GM19468 (cell line): Measurements from ENCODE around the gene GNA14.
"Not testable (repeated sequence)": the region's sequence is repeated elsewhere in the genome, so short reads cannot be mapped to it uniquely, and the experiment has no call there.

Experiments
- ATAC-seq: cut with Tn5 transposase; IDR thresholded peaks from one replicate; pipeline ENCODE4 v1.9.1; 2021; ENCODE audit warnings: mild to moderate bottlenecking, moderate library complexity, moderate number of reproducible peaks; ENCODE audit not compliant: unreplicated experiment; ENCODE audit errors: extremely low read depth

Gene GNA14

DNA sequence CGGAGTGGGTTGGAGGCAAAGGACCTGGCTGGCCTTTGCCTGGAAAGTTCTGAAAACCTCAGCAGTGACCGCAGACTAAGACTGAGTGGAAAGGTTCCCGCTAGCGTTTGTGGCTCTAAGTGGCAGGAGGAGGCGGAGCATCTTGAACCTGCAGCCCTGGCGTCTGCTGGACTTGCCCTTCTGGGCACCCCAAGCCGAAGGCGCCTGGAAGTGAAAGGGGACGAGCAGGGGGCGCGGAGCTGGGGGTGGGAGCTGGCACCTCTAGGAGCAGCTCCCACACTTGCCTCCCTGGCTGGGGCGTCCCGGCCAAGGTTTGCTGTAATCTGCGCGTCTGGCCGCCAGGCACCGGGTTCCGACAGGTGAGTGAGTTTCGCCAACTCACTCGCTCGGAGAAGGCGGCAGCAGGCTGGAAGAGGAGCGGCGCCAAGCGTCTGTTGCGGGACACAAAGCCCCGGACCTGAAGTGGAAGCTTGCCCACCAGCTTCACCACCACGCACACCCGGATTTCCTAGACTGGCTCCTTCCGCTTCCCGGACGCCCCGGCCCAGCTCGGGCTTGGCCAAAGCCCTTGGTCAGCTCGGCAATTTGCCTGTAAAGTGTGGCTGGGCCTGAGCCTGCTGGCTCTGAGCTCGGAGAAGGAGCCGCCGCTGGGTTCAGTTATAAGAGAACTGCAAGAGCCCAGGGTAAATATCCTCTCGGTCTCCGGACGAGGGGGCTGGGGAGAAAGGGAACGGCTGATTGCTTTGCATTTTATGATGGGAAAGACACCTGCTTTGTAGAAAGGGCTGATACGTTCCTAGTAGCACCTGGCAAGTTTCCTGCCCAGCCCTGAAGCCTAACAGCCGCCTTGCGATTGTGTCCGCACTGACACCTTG lies at the start of gene GNA14:
TSS of gene GNA14 (minus strand) at position 89 of the 875 bp plus-strand sequence. CDS start 529 bp downstream, outside the sequence.
- ATAC-seq, result no peak

- no peak for ATAC-seq
These were observed 49.3 kb upstream of the GNA14 start for GRCh38 chr9:77697238-77697984.

DNA sequence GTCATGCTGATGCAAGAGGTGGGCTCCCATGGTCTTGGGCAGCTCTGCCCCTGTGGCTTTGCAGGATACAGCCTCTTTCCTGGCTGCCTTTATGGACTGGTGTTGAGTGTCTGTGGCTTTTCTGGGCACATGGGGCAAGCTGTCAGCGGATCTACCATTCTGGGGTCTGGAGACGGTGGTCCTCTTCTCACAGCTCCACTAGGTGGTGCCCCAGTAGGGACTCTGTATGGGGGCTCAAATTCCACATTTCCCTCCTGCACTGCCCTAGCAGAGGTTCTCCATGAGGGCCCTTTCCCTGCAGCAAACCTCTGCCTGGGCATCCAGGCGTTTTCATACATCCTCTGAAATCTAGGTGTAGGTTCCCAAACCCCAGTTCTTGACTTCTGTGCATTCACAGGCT lies 42.6 kb upstream of the GNA14 start:
- ATAC-seq, result not testable (repeated sequence)

DNA sequence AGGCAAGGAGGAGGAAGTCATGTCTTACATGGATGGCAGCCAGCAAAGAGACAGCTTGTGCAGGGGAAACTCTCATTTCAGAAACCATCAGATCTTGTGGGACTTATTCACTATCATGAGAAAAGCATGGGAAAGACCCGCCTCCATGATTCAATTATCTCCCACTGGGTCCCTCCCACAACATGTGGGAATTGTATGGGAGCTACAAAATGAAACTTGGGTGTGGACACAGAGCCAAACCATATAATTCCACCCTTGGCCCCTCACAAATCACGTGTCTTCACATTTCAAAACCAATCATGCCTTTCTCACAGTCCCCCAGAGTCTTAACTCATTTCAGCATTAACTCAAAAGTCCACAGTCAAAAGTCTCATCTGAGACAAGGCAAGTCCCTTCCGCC lies 42.0 kb upstream of the GNA14 start:
- not testable (repeated sequence) for ATAC-seq

DNA sequence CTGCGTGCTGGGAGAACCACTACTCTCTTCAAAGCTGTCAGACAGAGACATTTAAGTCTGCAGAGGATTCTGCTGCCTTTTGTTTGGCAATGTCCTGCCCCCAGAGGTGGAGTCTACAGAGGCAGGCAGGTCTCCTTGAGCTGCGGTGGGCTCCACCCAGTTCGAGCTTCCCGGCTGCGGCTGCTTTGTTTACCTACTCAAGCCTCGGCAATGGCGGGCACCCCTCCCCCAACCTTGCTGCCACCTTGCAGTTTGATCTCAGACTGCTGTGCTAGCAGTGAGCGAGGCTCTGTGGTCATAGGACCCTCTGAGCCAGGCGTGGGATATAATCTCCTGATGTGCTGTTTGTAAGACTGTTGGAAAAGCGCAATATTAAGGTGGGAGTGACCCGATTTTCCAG lies 39.6 kb upstream of the GNA14 start:
- ATAC-seq, result not testable (repeated sequence)

- no peak for ATAC-seq
These were observed 32.5 kb upstream of the GNA14 start for GRCh38 chr9:77680581-77680980.

DNA sequence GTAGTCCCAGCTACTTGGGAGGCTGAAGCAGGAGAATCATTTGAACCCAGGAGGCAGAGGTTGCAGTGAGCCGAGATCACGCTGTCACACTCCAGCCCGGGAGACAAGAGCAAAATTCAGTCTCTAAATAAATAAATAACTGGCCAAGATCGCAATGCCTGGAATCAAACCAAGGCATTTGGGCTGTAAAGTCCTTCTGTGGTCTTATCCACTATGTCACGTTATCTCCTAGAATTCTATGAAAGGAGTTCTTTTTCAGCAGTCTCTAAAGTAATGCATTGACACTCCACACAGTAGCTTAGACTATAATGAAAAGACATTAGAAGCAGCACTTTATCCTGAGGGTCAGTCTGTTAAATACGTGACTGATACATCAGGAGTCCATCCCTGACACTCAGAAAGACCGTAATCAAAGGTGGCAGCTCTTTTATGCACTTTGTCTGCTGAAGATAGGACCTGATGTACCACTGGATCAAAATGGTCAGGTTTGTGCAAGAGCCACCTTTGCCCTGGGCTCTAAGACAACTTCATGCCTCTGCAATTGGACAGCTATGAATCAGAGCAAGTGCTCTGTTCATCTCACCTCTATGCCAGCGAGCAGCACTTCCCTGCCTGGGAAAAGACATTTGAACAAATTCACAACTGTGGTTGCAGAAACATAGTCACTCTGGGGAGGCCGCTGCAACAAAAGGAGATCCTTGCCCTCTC lies 31.7 kb upstream of the GNA14 start:
- no peak for ATAC-seq

GRCh38 chr9:77679088-77679487 lies 31.0 kb upstream of the GNA14 start:
- ATAC-seq, result no peak

GRCh38 chr9:77677957-77678535 lies 29.9 kb upstream of the GNA14 start:
- no peak for ATAC-seq

- ATAC-seq, result no peak
These were observed 29.3 kb upstream of the GNA14 start for GRCh38 chr9:77677397-77677796.

DNA sequence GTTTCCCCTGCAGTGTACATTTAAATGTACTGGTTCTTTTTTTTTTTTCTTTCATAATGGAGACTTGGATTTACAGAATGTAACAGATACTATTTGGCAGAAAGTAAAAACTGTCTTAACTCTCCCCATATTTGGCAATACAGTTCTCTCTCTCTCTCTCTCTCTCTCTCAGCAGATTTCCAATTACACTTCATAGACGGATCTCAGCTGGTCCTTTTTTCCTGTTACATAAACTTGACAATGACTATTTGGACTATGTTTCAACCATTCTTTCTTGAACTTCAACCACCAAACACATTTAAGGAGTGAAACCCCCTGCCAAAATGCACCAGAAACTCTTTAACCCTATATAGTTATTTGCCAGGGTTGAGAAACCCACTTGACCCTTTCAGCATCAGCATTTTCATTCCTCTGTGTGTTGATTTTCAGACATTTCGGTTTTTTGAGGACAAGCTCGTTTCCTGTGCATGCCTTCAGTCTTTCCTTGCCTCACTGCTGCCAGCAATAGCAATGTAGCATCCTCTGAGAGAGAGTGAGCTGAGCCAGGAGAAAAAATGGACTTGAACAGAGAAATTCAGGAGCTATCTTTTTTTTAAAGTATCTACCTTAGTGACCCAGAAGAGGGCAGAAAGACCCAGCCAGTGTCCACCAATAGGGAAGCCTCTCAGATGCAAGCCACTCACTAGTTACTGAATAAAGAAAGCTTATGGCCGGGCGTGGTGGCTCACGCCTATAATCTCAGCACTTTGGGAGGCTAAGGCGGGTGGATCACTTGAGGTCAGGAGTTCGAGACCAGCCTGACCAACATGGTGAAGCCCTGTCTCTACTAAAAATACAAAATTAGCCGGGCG lies 26.0 kb upstream of the GNA14 start:
- ATAC-seq, result no peak

DNA sequence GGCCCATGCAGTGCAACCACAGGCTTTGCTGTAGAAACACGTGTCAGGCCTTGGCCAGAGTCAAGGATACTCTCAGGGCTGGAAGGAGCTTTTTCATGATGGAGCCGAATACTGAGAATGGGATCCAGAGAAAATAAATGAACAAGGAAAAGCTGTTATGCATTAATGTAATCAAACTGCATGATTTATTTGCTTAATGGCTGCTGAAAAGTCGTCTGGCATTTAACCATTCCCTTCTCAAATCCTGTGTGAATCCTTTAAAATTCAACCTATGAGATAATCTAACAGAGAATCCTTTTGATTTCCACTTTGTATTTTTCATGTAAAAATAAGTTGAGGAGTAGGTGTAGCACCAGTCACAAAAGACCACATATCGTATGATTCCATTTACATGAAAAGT lies 24.1 kb upstream of the GNA14 start:
- ATAC-seq, result no peak

- ATAC-seq, result no peak
These were observed 19.0 kb upstream of the GNA14 start for GRCh38 chr9:77667151-77667550.

- no peak for ATAC-seq
These were observed 15.6 kb upstream of the GNA14 start for GRCh38 chr9:77663754-77664153.

DNA sequence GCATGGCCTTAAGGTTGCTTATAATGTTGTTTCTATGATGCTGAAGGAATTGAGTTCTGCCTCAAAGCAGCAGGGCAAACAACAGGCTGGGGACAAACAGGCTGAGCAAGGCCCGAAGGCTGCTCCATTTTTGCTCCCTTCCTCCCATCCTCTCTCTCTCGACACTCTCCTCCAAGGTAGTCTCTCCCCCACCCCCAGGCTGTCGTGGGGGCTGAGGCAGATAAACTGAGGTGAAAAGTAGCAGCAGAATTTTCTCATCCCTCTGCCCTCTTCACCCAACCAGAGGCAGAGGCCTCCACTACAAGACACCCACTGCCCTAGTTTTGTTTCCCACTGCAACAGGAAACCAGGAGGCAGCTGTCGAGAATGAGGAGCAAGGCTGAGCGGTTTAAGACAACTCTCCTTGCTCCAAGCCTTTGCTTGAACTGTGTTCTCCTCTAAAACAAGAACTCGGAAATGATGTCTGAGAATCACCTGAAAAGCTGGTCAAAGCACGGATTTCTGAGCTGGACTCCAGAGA lies 13.5 kb upstream of the GNA14 start:
- ATAC-seq, result no peak

GRCh38 chr9:77659926-77660325 lies 11.8 kb upstream of the GNA14 start:
- ATAC-seq, result no peak

DNA sequence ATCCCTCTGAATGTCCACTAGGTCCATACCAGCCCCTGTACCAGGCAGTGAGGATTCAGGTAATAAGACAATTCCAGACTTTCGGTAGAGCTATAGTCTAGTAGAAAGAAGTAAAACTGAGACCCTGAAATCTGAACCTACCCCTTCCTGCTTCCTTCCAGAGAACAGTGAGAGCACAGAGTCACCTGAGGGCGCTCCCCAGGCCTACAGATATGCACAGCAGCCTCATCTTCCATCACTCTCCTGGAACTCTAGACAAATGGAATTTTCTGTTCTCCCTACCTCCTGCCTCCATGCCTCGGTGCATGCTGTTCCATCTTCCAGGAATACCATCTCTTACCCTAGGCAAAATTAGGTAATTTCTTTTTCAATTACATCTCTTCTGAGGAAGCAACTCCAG lies 3.1 kb upstream of the GNA14 start:
- no peak for ATAC-seq

GRCh38 chr9:77649109-77649812 lies 1.1 kb upstream of the GNA14 start:
- ATAC-seq, result no peak
